HS-27A (cell line): ENCODE data around the gene TRPM7.
"Not testable (repeated sequence)": the region's sequence is repeated elsewhere in the genome, so short reads cannot be mapped to it uniquely, and the experiment has no call there.

Source experiments
- DNase-seq: peaks from one replicate; pipeline ENCODE4 v3.0.0-alpha.2; 2012; ENCODE audit warnings: low read depth, missing footprints

TRPM7 gene

GRCh38 chr15:50655555-50655954 lies 31.0 kb downstream of the TRPM7 start:
- DNase-seq, result no peak

- DNase-seq, result no peak
These were observed 33.3 kb downstream of the TRPM7 start for GRCh38 chr15:50653156-50653743.

- no peak for DNase-seq
These were observed 33.9 kb downstream of the TRPM7 start for GRCh38 chr15:50652671-50653070.

GRCh38 chr15:50641318-50641717 lies 45.3 kb downstream of the TRPM7 start:
- DNase-seq, result no peak

- DNase-seq, result no peak
These were observed 50.5 kb downstream of the TRPM7 start for GRCh38 chr15:50636146-50636545.

GRCh38 chr15:50633653-50634052 lies 52.9 kb downstream of the TRPM7 start:
- no peak for DNase-seq

GRCh38 chr15:50628421-50628820 lies 58.2 kb downstream of the TRPM7 start:
- no peak for DNase-seq

GRCh38 chr15:50627351-50628055 lies 59.1 kb downstream of the TRPM7 start:
- no peak for DNase-seq

GRCh38 chr15:50624616-50625168 lies 61.9 kb downstream of the TRPM7 start:
- DNase-seq, result no peak

GRCh38 chr15:50622361-50622943 lies 64.1 kb downstream of the TRPM7 start:
- not testable (repeated sequence) for DNase-seq

- DNase-seq, result not testable (repeated sequence)
These were observed 69.6 kb downstream of the TRPM7 start for GRCh38 chr15:50616960-50617359.

GRCh38 chr15:50616554-50616953 lies 70.0 kb downstream of the TRPM7 start:
- not testable (repeated sequence) for DNase-seq

GRCh38 chr15:50613600-50613999 lies 73.0 kb downstream of the TRPM7 start:
- no peak for DNase-seq

- no peak for DNase-seq
These were observed 79.5 kb downstream of the TRPM7 start for GRCh38 chr15:50607129-50607528.

GRCh38 chr15:50605462-50605861 lies 81.1 kb downstream of the TRPM7 start:
- DNase-seq, result no peak

GRCh38 chr15:50602028-50602427 lies 84.6 kb downstream of the TRPM7 start:
- DNase-seq, result not testable (repeated sequence)

- no peak for DNase-seq
These were observed 92.3 kb downstream of the TRPM7 start for GRCh38 chr15:50594311-50594710.

GRCh38 chr15:50593761-50594160 lies 92.8 kb downstream of the TRPM7 start:
- no peak for DNase-seq

GRCh38 chr15:50590288-50590687 lies 96.3 kb downstream of the TRPM7 start:
- DNase-seq, result no peak

- no peak for DNase-seq
These were observed 109.1 kb downstream of the TRPM7 start for GRCh38 chr15:50577492-50577891.

- no peak for DNase-seq
These were observed 110.4 kb downstream of the TRPM7 start for GRCh38 chr15:50576166-50576565.

- DNase-seq, result not testable (repeated sequence)
These were observed 112.8 kb downstream of the TRPM7 start for GRCh38 chr15:50573842-50574241.

- no peak for DNase-seq
These were observed 122.8 kb downstream of the TRPM7 start for GRCh38 chr15:50563756-50564155.
